Thymus (tissue), 11 donors: ENCODE measurements around the gene MAST2. TPM values are rescaled to one million over a fixed set of nuclear protein-coding genes. Genes with fewer than 3 reads are reported as not detected.
"Not testable (repeated sequence)": the region's sequence is repeated elsewhere in the genome, so short reads cannot be mapped to it uniquely, and the experiment has no call there.

ENCODE experiments used
- DNase-seq, 9 donors: peaks; one replicate each; pipeline ENCODE4 v3.0.0-alpha.2; 2013; ENCODE audit warnings: low spot score in 9 of 9, low read depth in 6 of 9, missing footprints in 1 of 9
- H3K27ac ChIP-seq, 2 donors: one replicate each; pipeline ENCODE4 v1.5.1; 2013; ENCODE audit warnings: control low read depth in 1 of 2, low read depth in 1 of 2, low read length in 1 of 2, mild to moderate bottlenecking in 1 of 2, moderate library complexity in 1 of 2
- H3K27me3 ChIP-seq, 2 donors: one replicate each; pipeline ENCODE4 v1.5.1; 2013; ENCODE audit warnings: low read length in 1 of 2; ENCODE audit not compliant: control insufficient read depth in 2 of 2, insufficient read depth in 1 of 2
- H3K36me3 ChIP-seq, 2 donors: one replicate each; pipeline ENCODE4 v1.5.1; 2013; ENCODE audit warnings: low read length in 1 of 2, mild to moderate bottlenecking in 1 of 2, moderate library complexity in 1 of 2; ENCODE audit not compliant: control insufficient read depth in 2 of 2, insufficient read depth in 2 of 2
- H3K4me1 ChIP-seq, 2 donors: one replicate each; pipeline ENCODE4 v1.5.1; 2013; ENCODE audit warnings: low read length in 2 of 2; ENCODE audit not compliant: control insufficient read depth in 2 of 2, insufficient read depth in 2 of 2
- H3K4me3 ChIP-seq, 2 donors: one replicate each; pipeline ENCODE4 v1.5.1; 2013; ENCODE audit warnings: low read length in 2 of 2, control low read depth in 1 of 2, mild to moderate bottlenecking in 1 of 2
- H3K9me3 ChIP-seq, 2 donors: one replicate each; pipeline ENCODE4 v1.5.1; 2013; ENCODE audit warnings: low read length in 1 of 2, mild to moderate bottlenecking in 1 of 2; ENCODE audit not compliant: control insufficient read depth in 2 of 2, insufficient read depth in 1 of 2
- WGBS: extraction: QIAGEN DNeasy Blood & Tissue Kit; methylation state at CpG from one replicate; pipeline ENCODE4 v1.1.7; 2013; 5-methylcytosine and 5-hydroxymethylcytosine counted together
- polyA plus RNA-seq: library from polyadenylated mRNA; stranded (reverse); fragments of 200-250 nt; gene quantifications from one replicate; pipeline ENCODE4 v1.2.3, GENCODE V29; 2013
- total RNA-seq: library from RNA; stranded (reverse); fragments of 120-200 nt; gene quantifications from one replicate; pipeline ENCODE4 v1.2.4, GENCODE V29; 2013
- donor health status: healthy.

MAST2 gene
- total and polyA plus RNA-seq, 2 donors, result 3.4 to 8.8 TPM

DNA sequence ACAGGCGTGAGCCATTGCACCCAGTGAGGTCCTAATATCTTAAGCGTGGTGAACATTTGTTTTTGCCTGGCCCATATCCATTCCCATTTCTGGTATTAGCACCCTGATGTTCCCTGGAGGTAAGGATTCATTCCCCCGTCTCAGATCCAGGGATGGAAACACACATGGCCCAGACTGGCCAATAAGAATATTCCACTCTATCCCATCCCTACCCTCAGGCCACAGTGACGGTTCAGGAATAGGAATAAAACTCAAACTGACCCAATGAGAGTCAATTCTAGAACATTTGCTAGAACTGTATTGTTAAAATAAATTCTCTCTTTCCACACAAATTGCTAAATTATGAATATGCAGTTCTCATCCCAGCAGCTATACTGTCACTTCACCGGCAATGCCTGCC lies 252.9 kb downstream of the MAST2 start:
- no peaks in the 10 kb centered on the region for H3K27me3 ChIP-seq
- H3K27ac ChIP-seq, result no peak overlapping the region
- no peaks in the 10 kb centered on the region for H3K9me3 ChIP-seq
- H3K4me1 ChIP-seq, result no peaks in the 10 kb centered on the region
- 99% methylated on average over 5 of the region's 5 CpGs for WGBS
- peaks cover 13 to 15% of the 10 kb centered on the region in 2 donors for H3K36me3 ChIP-seq
- DNase-seq, result no peak
- no peak overlapping the region for H3K4me3 ChIP-seq

DNA sequence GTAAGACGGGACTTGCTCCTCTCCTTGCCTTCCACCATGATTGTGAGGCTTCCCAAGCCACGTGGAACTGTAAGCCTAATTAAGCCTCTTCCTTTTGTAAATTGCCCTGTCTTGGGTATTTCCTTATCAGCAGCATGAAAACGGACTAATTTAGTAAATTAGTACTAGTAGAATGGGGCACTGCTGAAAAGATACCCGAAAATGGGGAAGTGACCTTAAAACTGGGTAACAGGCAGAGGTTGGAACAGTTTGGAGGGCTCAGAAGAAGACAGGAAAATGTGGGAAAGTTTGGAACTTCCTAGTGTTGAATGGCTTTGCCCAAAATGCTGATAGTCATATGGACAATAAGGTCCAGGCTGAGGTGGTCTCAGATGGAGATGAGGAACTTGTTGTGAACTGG lies 253.8 kb downstream of the MAST2 start:
- not testable (repeated sequence) for H3K9me3 ChIP-seq, H3K27ac ChIP-seq, H3K27me3 ChIP-seq, H3K4me1 ChIP-seq, H3K4me3 ChIP-seq, DNase-seq
- 82% methylated on average over 4 of the region's 4 CpGs for WGBS
- H3K36me3 ChIP-seq, result peaks cover 18 to 20% of the 10 kb centered on the region in 2 donors

DNA sequence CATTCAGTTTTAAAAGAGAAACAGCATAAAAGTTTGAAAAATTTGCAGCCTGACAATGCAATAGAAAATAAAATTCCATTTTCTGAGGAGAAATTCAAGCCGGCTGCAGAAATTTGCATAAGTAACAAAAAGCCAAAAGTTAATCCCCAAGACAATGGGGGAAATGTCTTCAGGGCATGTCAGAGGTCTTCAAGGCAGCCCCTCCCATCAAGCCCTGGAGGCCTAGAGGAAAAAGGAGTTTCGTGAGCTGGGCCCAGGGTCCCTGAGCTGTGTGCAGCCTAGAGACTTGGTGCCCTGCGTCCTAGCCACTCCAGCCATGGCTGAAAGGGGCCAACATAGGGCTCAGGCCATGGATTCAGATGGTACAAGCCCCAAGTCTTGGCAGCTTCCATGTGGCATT lies 254.4 kb downstream of the MAST2 start:
- peaks cover 2 to 4% of the 10 kb centered on the region in 2 donors for H3K4me1 ChIP-seq
- DNase-seq, result no peak
- H3K4me3 ChIP-seq, result no peak overlapping the region
- peaks cover 20% of the 10 kb centered on the region in 2 donors for H3K36me3 ChIP-seq
- over 99% methylated on average over 3 of the region's 3 CpGs for WGBS
- no peaks in the 10 kb centered on the region for H3K9me3 ChIP-seq
- H3K27ac ChIP-seq, result no peak overlapping the region
- no peaks in the 10 kb centered on the region for H3K27me3 ChIP-seq

DNA sequence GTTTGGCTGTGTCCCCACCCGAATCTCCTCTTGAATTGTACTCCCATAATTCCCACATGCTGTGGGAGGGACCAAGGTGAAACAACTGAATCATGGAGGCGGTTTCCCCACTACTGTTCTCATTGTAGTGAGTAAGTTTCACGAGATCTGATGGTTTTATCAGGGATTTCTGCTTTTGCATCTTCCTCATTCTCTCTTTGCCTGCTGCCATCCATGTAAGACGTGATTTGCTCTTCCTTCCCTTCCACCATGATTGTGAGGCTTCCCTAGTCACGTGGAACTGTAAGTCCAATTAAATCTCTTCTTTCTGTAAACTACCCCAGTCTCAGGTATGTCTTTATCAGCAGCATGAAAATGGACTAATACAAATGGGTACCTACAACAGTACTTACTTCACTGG lies 255.5 kb downstream of the MAST2 start:
- Histone ChIP-seq H3K9me3 (no peaks in the 10 kb centered on the region), H3K4me1 (peaks cover 3 to 4% of the 10 kb centered on the region in 2 donors), H3K4me3 (no peak overlapping the region), H3K27ac (no peak overlapping the region), H3K36me3 (peaks cover 19 to 20% of the 10 kb centered on the region in 2 donors), H3K27me3 (no peaks in the 10 kb centered on the region)
- no peak for DNase-seq
- WGBS, result over 99% methylated on average over 5 of the region's 5 CpGs

DNA sequence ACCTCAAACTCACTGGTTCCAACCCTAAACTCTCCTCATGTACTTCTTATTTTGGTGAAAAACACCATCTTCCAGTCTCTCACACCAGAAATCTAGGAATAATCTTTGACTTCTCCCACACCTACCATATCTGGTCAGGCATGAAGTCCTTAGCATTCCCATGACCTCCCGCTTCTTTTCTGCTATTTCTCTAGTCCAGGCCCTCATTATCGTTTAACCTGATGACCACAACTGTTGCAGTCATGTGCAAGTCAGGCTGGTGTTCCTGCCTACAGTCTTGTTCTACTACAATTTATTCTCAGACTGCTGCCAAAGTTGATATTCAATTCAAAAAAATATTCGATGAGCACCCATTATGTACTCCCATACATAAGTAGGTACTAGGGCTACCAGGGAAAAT lies 257.7 kb downstream of the MAST2 start:
- H3K4me1 ChIP-seq, result peaks cover 3 to 7% of the 10 kb centered on the region in 2 donors
- WGBS, result 65% methylated on average over 3 of the region's 3 CpGs
- no peak overlapping the region for H3K27ac ChIP-seq
- H3K4me3 ChIP-seq, result no peak overlapping the region
- no peaks in the 10 kb centered on the region for H3K27me3 ChIP-seq
- H3K9me3 ChIP-seq, result no peaks in the 10 kb centered on the region
- peaks cover 17 to 19% of the 10 kb centered on the region in 2 donors for H3K36me3 ChIP-seq
- no peak for DNase-seq

DNA sequence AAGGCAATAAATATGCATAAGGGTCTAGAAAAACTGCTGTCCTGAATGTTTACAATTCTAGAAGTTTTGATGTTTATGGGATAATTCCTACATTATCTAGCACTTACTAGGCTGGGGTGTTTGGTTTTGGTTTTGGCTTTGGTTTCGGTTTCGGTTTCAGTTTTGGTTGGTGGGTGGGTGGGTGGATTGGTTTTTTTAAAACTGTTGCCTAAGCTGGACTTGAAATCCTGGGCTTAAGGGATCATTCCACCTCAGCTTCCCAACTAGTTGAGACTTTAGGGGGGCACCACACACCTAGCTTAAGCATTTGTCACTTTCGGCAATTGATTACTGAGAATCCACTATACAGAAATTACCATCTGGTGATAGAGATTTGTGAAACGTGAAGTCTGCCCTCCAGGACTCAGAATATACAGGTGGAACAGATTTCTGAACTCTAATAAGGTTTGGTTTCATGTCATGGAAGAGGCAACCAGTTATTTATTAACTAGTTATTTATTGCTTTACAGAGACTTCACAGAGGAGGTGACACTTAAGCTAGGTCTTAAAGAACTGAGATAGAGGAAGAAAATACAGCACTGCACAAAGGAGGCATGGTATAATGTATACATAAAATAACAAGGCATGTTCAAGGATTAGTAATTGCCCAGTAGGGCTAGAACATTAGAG lies 259.4 kb downstream of the MAST2 start:
- Histone ChIP-seq H3K4me3 (no peak overlapping the region), H3K9me3 (no peaks in the 10 kb centered on the region), H3K36me3 (peaks cover 17 to 22% of the 10 kb centered on the region in 2 donors), H3K27ac (no peak overlapping the region), H3K27me3 (no peaks in the 10 kb centered on the region), H3K4me1 (peaks cover 3 to 7% of the 10 kb centered on the region in 2 donors)
- peak in 8 of 9 donors; percentile 18 to 58 (median 30) for DNase-seq
- 96% methylated on average over 4 of the region's 4 CpGs for WGBS

DNA sequence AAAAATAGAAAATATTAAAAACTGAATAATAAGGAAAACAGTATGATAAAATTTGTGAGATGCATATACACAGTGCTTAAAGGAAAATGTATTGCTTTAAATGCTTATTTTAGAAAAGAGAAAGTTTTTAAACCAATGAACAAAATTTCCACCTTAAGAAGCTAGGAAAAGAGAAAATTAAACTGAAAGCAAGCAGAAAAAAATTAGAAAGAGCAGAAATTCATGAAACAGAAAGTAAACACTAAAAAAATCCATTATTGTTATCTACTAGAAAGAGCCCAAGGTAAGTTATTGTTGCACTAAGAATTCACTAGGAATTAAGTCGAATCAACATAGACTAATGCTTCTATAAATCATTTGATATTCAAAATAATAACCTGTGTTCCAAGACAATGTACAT lies 261.3 kb downstream of the MAST2 start:
- WGBS, result 97% methylated on average over 1 of the region's 1 CpG
- no peaks in the 10 kb centered on the region for H3K9me3 ChIP-seq
- no peak overlapping the region for H3K4me3 ChIP-seq
- peaks cover 3 to 7% of the 10 kb centered on the region in 2 donors for H3K4me1 ChIP-seq
- H3K27me3 ChIP-seq, result no peaks in the 10 kb centered on the region
- no peak for DNase-seq
- no peak overlapping the region for H3K27ac ChIP-seq
- H3K36me3 ChIP-seq, result peaks cover 11 to 18% of the 10 kb centered on the region in 2 donors

DNA sequence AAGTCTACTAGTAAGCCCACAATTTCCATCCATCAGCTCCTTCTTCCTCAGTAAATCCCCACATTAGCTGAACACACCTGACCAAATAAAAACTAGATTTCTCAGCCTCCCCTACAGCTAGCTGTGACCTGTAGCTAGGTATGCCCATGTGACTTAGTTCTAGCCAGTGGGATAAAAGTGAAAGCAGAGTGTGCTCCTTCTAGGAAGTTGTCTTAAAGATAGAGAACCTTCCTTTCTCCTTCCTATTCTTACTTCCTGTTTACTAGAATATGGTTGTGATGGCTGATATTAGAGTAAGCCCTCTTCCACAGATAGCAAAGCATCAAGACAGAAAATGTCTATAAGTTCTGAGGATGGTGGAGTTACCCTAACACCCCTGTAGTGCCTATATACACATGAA lies 262.0 kb downstream of the MAST2 start:
- no peak overlapping the region for H3K27ac ChIP-seq
- peaks cover 11 to 18% of the 10 kb centered on the region in 2 donors for H3K36me3 ChIP-seq
- H3K27me3 ChIP-seq, result no peaks in the 10 kb centered on the region
- peak in 2 of 9 donors; percentile 11 to 27 for DNase-seq
- peaks cover 3 to 7% of the 10 kb centered on the region in 2 donors for H3K4me1 ChIP-seq
- no peaks in the 10 kb centered on the region for H3K9me3 ChIP-seq
- H3K4me3 ChIP-seq, result no peak overlapping the region

DNA sequence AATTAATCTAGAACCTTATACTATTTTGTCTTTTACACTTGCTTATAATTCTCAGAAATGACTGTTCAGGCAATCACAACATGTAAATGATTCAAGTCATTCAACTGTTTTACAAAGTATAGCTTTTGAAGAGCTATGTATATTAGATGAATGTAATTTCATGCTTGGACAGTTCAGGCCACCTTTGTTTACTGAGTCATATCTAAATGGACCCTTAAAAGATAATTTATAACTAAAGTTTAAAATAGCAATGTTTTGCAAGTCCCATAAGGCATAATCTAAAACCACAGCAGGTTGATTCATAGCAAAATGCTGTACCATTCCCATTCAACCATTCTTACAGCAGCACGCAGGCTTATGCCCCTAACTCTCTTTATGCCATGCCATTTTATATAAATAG lies 264.2 kb downstream of the MAST2 start:
- Histone ChIP-seq H3K4me1 (peaks cover 2 to 3% of the 10 kb centered on the region in 2 donors), H3K27me3 (no peaks in the 10 kb centered on the region), H3K36me3 (peaks cover 0 to 7% of the 10 kb centered on the region in 2 donors), H3K4me3 (no peak overlapping the region), H3K27ac (no peak overlapping the region), H3K9me3 (no peaks in the 10 kb centered on the region)
- DNase-seq, result no peak
- WGBS, result 99% methylated on average over 1 of the region's 1 CpG
